ENCODE measurements around the gene ERGIC1. TPM values are rescaled to one million over a fixed set of nuclear protein-coding genes. Genes with fewer than 3 reads are reported as not detected.

Gene ERGIC1
- total RNA-seq, 1 experiment from 2014 or later = 89.8 TPM

GRCh38 chr5:172839669-172840431, 5.8 kb downstream of the ERGIC1 start (continued):
- TF ChIP-seq E2F4 (CRISPR knock-in tag; IDR thresholded peaks at IDR 0.05; ENCODE audit: borderline replicate concordance, low read depth) (no peak), USF2 (CRISPR knock-in tag; IDR thresholded peaks at IDR 0.05) (no peak), ZBTB43 (CRISPR knock-in tag; IDR thresholded peaks at IDR 0.05) (no peak), NR3C1 (CRISPR knock-in tag; conservative IDR thresholded peaks at IDR 0.05; ENCODE audit: low read depth) (no peak), PRRX2 (CRISPR knock-in tag; IDR thresholded peaks at IDR 0.05) (no peak), ZNF532 (CRISPR knock-in tag; IDR thresholded peaks at IDR 0.05; ENCODE audit: borderline replicate concordance) (no peak), RORB (CRISPR knock-in tag; IDR thresholded peaks at IDR 0.05) (no peak), CBFB (CRISPR knock-in tag; IDR thresholded peaks at IDR 0.05; ENCODE audit: low read depth) (no peak)

GRCh38 chr5:172840432-172841154, 6.5 kb downstream of the ERGIC1 start:
- Mint-ChIP-seq H3K4me3 (no peak overlapping the region), H3K27ac (peak overlapping the region; percentile 14), H3K9me3 (no peaks in the 10 kb centered on the region), H3K36me3 (peaks cover 7% of the 10 kb centered on the region), H3K27me3 (ENCODE audit: low read depth) (no peaks in the 10 kb centered on the region), H3K4me1 (peaks cover 29% of the 10 kb centered on the region)
- CTCF ChIA-PET = no interaction called here
- no peak for DNase-seq (ENCODE audit: low spot score)
- no peak for ATAC-seq
- POLR2A ChIA-PET = interaction anchor here (1.2 to 1.8 kb wide), 2 partner anchors 69 to 70 kb away, joined by 3 to 4 read pairs; no protein-coding TSS in a partner anchor
- TF ChIP-seq ZNF317 (CRISPR knock-in tag; IDR thresholded peaks at IDR 0.05; ENCODE audit: borderline replicate concordance, low read depth) (no peak), ATF1 (CRISPR knock-in tag; IDR thresholded peaks at IDR 0.05) (no peak), CDX4 (CRISPR knock-in tag; IDR thresholded peaks at IDR 0.05; ENCODE audit: borderline replicate concordance) (no peak), GTF2I (CRISPR knock-in tag; conservative IDR thresholded peaks at IDR 0.05) (no peak), NR2C2 (CRISPR knock-in tag; IDR thresholded peaks at IDR 0.05) (no peak), CTCF (IDR thresholded peaks at IDR 0.05) (no peak), AR (CRISPR knock-in tag; IDR thresholded peaks at IDR 0.05) (no peak), HMGXB4 (CRISPR knock-in tag; IDR thresholded peaks at IDR 0.05) (no peak)
